Keratinocyte (primary cell): ENCODE data around the gene EPHA2.

Experiments
- EZH2 ChIP-seq: IDR thresholded peaks from one replicate; pipeline ENCODE4 v1.6.1; 2012; ENCODE audit warnings: inconsistent platforms, mild to moderate bottlenecking, low read length, moderate library complexity
- TF ChIP-seq, protein P1 (sequence below), 3 experiments: IDR thresholded peaks in 1 of 3; conservative IDR thresholded peaks in 1 of 3; optimal IDR thresholded peaks in 1 of 3; 2 replicates in 2 of 3; 3 replicates in 1 of 3; pipeline versions ENCODE3 to v1.5.1; 2011; ENCODE audit warnings: low read length in 3 of 3, mild to moderate bottlenecking in 3 of 3, moderate library complexity in 2 of 3, control low read depth in 1 of 3, inconsistent platforms in 1 of 3; ENCODE audit not compliant: insufficient read depth in 2 of 3; ENCODE audit errors: extremely low read depth in 1 of 3

DNA sequence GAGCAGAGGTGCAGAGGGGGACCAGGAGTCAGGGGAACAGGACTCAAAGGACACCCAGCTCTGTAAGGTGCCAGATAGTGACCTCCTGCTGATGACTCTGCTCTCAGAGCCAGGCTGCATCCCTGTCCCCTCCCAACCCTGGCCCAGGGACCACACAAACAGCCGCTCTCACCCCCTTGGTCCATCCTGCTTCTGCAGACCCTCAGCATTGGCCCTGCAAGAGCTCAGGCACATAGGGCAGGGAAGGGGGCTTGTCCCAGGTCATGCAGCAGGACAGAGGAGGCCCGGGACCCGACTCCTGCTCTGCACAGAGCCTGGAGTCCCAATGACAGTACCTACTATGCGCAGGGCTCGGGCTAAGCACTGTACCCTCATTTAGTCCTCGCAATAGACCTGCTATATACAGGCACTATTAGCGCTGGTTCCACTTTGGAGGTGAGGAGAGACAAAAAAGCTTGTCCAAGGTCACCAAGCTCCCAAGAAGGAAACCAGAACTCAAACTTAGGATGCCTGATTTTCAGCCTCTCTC is 15.7 kb downstream of the EPHA2 start:
- TF ChIP-seq, protein P1, sequence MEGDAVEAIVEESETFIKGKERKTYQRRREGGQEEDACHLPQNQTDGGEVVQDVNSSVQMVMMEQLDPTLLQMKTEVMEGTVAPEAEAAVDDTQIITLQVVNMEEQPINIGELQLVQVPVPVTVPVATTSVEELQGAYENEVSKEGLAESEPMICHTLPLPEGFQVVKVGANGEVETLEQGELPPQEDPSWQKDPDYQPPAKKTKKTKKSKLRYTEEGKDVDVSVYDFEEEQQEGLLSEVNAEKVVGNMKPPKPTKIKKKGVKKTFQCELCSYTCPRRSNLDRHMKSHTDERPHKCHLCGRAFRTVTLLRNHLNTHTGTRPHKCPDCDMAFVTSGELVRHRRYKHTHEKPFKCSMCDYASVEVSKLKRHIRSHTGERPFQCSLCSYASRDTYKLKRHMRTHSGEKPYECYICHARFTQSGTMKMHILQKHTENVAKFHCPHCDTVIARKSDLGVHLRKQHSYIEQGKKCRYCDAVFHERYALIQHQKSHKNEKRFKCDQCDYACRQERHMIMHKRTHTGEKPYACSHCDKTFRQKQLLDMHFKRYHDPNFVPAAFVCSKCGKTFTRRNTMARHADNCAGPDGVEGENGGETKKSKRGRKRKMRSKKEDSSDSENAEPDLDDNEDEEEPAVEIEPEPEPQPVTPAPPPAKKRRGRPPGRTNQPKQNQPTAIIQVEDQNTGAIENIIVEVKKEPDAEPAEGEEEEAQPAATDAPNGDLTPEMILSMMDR (optimal IDR thresholded peaks at IDR 0.05 in 1 of 3, IDR thresholded peaks at IDR 0.05 in 1 of 3, conservative IDR thresholded peaks at IDR 0.05 in 1 of 3; ENCODE audit: extremely low read depth in 1 of 3, insufficient read depth in 2 of 3, low read length in 3 of 3), result no peak
- TF ChIP-seq EZH2, result no peak
